Measurements from ENCODE around the gene UBE2L6. TPM values are rescaled to one million over a fixed set of nuclear protein-coding genes. Genes with fewer than 3 reads are reported as not detected.

UBE2L6 gene
- total RNA-seq, 2 donors from 2014 or later = 8.1 to 11.3 TPM

DNA sequence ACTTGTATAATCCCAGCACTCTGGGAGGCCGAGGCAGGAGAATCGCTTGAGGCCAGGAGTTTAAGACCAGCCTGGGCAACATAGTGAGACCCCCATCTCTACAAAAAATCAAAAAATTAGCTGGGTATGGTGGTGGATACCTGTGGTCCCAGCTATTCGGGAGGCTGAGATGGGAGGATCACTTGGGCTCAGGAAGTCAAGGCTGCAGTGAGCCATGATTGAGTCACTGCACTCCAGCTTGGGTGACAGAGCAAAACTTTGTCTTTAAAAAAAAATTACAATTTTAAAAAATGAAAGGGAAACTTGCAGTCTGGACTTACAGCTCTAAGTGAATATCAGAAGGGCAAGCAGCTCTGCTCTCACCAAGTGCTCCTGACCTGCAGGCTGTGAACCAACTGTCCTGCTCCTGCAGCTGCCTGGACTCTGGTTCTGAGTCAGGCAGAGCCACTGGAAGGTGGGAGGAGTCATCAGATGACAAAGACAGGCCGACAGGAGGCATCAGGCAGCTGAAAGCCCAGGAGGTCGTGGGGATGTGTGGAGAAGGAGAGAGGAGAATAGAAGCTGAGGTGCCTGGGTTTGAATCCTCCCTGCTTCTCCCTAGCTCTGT lies 20.5 kb downstream of the UBE2L6 start:
- no peaks in the 10 kb centered on the region for H3K9me3 Mint-ChIP-seq
- Histone ChIP-seq H3K9me3 (ENCODE audit: control insufficient read depth, low read length) (no peaks in the 10 kb centered on the region), H3K9ac (ENCODE audit: extremely low read depth, low read length, poor library complexity, severe bottlenecking) (no peak overlapping the region), H3K4me3 (ENCODE audit: low read length) (no peak overlapping the region), H3K4me1 (ENCODE audit: control insufficient read depth, insufficient read depth, low read length) (peaks cover 8% of the 10 kb centered on the region), H3K36me3 (ENCODE audit: control insufficient read depth, insufficient read depth, low read length) (no peaks in the 10 kb centered on the region), H3K27ac (ENCODE audit: low read depth, low read length) (no peak overlapping the region), H3K27me3 (ENCODE audit: control insufficient read depth, insufficient read depth, low read length, poor library complexity, severe bottlenecking) (no peaks in the 10 kb centered on the region)
- TF ChIP-seq, protein P1, sequence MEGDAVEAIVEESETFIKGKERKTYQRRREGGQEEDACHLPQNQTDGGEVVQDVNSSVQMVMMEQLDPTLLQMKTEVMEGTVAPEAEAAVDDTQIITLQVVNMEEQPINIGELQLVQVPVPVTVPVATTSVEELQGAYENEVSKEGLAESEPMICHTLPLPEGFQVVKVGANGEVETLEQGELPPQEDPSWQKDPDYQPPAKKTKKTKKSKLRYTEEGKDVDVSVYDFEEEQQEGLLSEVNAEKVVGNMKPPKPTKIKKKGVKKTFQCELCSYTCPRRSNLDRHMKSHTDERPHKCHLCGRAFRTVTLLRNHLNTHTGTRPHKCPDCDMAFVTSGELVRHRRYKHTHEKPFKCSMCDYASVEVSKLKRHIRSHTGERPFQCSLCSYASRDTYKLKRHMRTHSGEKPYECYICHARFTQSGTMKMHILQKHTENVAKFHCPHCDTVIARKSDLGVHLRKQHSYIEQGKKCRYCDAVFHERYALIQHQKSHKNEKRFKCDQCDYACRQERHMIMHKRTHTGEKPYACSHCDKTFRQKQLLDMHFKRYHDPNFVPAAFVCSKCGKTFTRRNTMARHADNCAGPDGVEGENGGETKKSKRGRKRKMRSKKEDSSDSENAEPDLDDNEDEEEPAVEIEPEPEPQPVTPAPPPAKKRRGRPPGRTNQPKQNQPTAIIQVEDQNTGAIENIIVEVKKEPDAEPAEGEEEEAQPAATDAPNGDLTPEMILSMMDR (conservative IDR thresholded peaks at IDR 0.05) = peak; percentile 44
- peaks cover 15% of the 10 kb centered on the region for H3K27me3 Mint-ChIP-seq (ENCODE audit: insufficient read depth)
- WGBS, 2 experiments (ENCODE audit: insufficient coverage in 1 of 2, insufficient read length in 1 of 2) = 50 to 65% methylated on average over 2 to 5 of the region's 5 CpGs
- peak overlapping the region; percentile 82 for H3K27ac Mint-ChIP-seq
- no peak overlapping the region for H3K4me3 Mint-ChIP-seq
- no peaks in the 10 kb centered on the region for H3K36me3 Mint-ChIP-seq (ENCODE audit: low read depth)
- peaks cover 21% of the 10 kb centered on the region for H3K4me1 Mint-ChIP-seq
- DNase-seq = peak; percentile 84

GRCh38 chr11:57546451-57546850 lies 21.0 kb downstream of the UBE2L6 start:
- no peaks in the 10 kb centered on the region for H3K9me3 Mint-ChIP-seq
- H3K27me3 Mint-ChIP-seq (ENCODE audit: insufficient read depth) = peaks cover 15% of the 10 kb centered on the region
- TF ChIP-seq, protein P1 (conservative IDR thresholded peaks at IDR 0.05) = no peak
- Histone ChIP-seq H3K27me3 (ENCODE audit: control insufficient read depth, insufficient read depth, low read length, poor library complexity, severe bottlenecking) (no peaks in the 10 kb centered on the region), H3K4me1 (ENCODE audit: control insufficient read depth, insufficient read depth, low read length) (peaks cover 8% of the 10 kb centered on the region), H3K27ac (ENCODE audit: low read depth, low read length) (no peak overlapping the region), H3K36me3 (ENCODE audit: control insufficient read depth, insufficient read depth, low read length) (no peaks in the 10 kb centered on the region), H3K9me3 (ENCODE audit: control insufficient read depth, low read length) (no peaks in the 10 kb centered on the region), H3K9ac (ENCODE audit: extremely low read depth, low read length, poor library complexity, severe bottlenecking) (no peak overlapping the region), H3K4me3 (ENCODE audit: low read length) (no peak overlapping the region)
- WGBS, 2 experiments (ENCODE audit: insufficient coverage in 1 of 2, insufficient read length in 1 of 2) = 96 to 100% methylated on average over 2 to 7 of the region's 7 CpGs
- no peak overlapping the region for H3K27ac Mint-ChIP-seq
- peaks cover 21% of the 10 kb centered on the region for H3K4me1 Mint-ChIP-seq
- H3K4me3 Mint-ChIP-seq = no peak overlapping the region
- no peak for DNase-seq
- H3K36me3 Mint-ChIP-seq (ENCODE audit: low read depth) = no peaks in the 10 kb centered on the region

- peaks cover 15% of the 10 kb centered on the region for H3K27me3 Mint-ChIP-seq (ENCODE audit: insufficient read depth)
- H3K36me3 Mint-ChIP-seq (ENCODE audit: low read depth) = no peaks in the 10 kb centered on the region
- Histone ChIP-seq H3K4me3 (ENCODE audit: low read length) (no peak overlapping the region), H3K27ac (ENCODE audit: low read depth, low read length) (no peak overlapping the region), H3K9ac (ENCODE audit: extremely low read depth, low read length, poor library complexity, severe bottlenecking) (no peak overlapping the region), H3K9me3 (ENCODE audit: control insufficient read depth, low read length) (no peaks in the 10 kb centered on the region), H3K36me3 (ENCODE audit: control insufficient read depth, insufficient read depth, low read length) (no peaks in the 10 kb centered on the region), H3K27me3 (ENCODE audit: control insufficient read depth, insufficient read depth, low read length, poor library complexity, severe bottlenecking) (no peaks in the 10 kb centered on the region), H3K4me1 (ENCODE audit: control insufficient read depth, insufficient read depth, low read length) (peaks cover 8% of the 10 kb centered on the region)
- TF ChIP-seq, protein P1 (conservative IDR thresholded peaks at IDR 0.05) = no peak
- no peak for DNase-seq
- no peak overlapping the region for H3K4me3 Mint-ChIP-seq
- 89 to 100% methylated on average over 4 to 13 of the region's 13 CpGs for WGBS, 2 experiments (ENCODE audit: insufficient coverage in 1 of 2, insufficient read length in 1 of 2)
- H3K27ac Mint-ChIP-seq = no peak overlapping the region
- no peaks in the 10 kb centered on the region for H3K9me3 Mint-ChIP-seq
- H3K4me1 Mint-ChIP-seq = peaks cover 21% of the 10 kb centered on the region
Observed at GRCh38 chr11:57545883-57546282, 21.6 kb downstream of the UBE2L6 start.

Data from endodermal cell (in vitro differentiated cells).